HG03135 (cell line): ENCODE data around the gene FCN3.

Experiments
- ATAC-seq: cut with Tn5 transposase; IDR thresholded peaks from one replicate; pipeline ENCODE4 v1.9.1; 2021; ENCODE audit warnings: mild to moderate bottlenecking, moderate library complexity; ENCODE audit not compliant: unreplicated experiment

Gene FCN3

GRCh38 chr1:27360159-27361043 lies 14.2 kb downstream of the FCN3 start:
- no peak for ATAC-seq

DNA sequence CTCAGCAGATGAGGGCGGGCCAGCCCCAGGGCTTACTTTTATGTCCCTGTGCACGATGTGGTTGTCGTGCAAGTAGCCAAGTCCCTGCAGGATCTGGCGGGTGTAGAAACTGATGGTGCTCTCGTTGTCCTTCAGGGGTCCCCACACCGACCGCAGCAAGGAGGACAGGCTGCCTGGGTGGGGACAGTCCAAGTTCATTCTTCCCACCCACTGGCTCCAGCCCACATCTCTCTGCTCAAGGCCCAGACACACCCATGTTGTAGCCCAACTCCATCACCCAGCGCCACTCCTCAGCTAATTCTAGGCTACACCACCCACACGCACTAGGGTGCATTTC lies 14.8 kb downstream of the FCN3 start:
- ATAC-seq = no peak

GRCh38 chr1:27358928-27359313 lies 15.7 kb downstream of the FCN3 start:
- ATAC-seq = no peak

- ATAC-seq = no peak
Measured at GRCh38 chr1:27358038-27358927, 16.3 kb downstream of the FCN3 start.

DNA sequence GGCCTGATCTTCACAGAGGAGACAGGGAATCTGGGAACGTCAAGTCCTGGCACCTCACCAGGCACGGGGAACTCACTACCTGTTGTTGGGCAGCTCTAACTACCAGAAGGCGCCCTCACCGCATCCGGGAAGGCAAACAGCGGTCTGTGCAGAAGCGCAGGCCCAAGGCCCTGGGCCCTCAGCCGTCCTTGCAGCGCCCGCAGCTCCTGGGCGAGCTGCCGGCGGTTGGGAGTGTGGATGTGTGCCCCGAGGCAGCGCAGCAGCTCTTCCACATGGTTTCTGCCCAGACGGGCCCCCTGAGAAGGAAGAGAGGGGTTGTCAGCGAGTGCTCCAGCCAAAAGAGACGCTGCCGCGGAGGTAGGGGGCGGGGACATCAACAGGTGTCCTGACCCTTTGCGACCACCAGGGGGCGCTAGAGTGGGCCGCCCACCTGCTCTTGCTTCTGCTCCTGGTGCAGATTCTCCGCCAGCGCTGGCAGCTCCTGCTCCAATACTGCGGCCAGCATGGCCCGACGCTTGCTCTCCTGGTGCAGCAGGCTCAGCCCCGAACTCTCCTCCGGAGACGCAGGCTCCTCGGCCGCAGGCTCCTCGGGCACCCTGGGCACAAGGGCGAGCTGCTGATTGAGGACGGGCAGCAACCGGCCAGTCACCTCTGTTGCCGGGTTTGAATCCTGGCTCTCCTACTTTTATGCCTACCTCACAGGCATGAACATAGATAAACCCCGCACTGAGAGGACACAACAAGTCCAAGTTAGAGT lies 17.2 kb downstream of the FCN3 start:
- peak; percentile 53 for ATAC-seq

DNA sequence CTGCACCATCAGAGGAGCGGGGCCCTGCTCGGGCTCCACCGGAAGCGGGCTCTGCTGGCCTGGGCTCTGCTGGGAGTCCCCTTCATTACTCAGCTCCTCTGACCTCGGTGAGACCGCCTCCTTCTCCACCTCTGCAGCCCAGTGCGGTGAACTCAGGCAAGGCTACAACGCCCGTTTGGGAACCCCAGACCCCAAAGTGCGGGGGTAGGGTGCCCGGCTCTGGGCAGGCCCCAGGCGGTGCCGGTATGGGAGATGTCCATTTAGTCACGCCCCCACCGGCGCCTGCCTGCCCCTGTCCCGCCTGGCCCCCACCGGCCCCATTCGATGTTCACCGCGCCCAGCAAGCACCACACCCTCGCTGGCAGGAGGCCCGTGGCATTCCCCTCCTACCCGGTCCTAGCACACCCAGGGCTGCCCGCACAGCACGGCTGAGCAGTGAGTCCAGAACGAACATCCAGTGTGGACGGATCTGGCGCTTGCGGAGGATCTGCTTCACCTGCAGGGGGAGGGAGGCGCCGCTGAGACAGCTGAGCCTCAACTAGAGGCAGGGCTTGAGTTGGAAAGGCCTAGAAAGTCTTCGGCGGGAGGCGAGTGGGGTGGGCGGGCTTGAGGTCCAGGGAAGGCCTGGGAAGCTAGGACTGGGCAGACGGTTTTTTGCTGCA lies 17.9 kb downstream of the FCN3 start:
- ATAC-seq = no peak

- ATAC-seq = no peak
Measured at GRCh38 chr1:27356277-27356618, 18.4 kb downstream of the FCN3 start.

DNA sequence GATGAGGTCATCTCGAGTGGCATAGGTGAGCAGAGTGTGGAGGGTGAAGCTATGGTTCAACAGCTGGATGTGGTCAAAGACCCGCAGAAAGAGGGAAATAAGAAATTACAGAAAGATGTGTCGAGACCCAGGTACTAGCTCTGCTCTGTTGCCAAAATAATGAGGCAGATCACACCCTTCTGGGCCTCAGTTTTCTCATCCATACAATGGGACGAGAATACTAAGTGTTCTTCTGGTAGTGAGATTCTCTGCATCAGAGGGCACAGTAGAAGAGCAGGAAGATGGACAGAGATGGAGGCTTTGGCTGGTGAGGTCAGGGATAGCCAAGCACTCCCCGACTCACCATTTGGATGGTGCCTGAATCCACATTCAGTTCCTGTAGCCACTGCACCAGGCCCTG lies 18.9 kb downstream of the FCN3 start:
- ATAC-seq = no peak

DNA sequence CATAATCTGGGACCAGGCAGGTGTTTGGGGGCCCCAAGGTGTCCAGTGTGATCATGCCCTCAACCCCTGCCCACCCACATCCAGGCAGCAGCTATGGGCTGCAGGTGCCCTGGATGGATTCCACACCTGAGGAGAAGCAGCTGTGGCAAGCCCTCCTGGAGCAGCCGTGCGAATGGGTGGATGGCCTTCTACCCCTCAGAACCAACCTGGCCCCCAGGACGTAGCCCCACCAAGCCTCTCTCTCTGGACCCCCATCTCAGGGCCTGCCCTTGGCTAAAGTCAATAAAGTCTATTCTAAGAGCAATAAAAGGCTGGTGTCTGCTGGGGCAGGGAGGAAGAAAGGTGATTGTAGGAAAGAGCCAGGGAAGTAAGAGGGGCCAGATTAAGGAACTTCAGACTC lies 21.0 kb downstream of the FCN3 start:
- no peak for ATAC-seq

GRCh38 chr1:27353166-27353565 lies 21.5 kb downstream of the FCN3 start:
- ATAC-seq = no peak

DNA sequence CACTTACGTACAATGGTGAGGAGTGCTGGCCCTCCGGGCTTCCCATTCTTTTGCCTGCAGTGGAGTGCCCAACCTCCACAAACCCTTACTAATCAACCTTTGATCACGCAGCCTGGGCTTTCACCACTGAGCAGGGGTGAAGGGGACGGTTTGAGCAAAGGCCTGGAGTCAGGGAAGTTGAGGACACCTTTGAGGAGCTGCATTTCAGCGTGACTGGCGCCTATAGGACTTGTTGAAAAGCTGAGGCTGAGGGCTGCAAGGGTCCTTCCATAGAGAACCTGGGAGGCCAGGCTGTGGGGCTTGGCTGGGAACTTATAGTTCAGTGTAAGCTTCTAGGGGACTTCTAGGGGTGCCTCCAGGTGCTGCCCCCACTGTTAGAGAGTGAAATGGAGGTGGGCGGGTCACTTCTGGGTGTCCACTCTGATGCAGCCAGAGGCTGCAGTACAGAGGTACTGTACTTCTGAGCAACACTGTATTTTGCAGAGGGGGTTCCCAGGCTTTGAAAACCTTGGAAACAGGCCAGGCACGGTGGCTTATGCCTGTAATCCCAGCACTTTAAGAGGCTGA lies 23.0 kb downstream of the FCN3 start:
- ATAC-seq = no peak

GRCh38 chr1:27350663-27351540 lies 23.7 kb downstream of the FCN3 start:
- no peak for ATAC-seq

GRCh38 chr1:27349784-27350662 lies 24.6 kb downstream of the FCN3 start:
- no peak for ATAC-seq

- ATAC-seq = no peak
Measured at GRCh38 chr1:27348861-27349783, 25.5 kb downstream of the FCN3 start.

GRCh38 chr1:27346991-27347624 lies 27.5 kb downstream of the FCN3 start:
- no peak for ATAC-seq

- no peak for ATAC-seq
Measured at GRCh38 chr1:27346357-27346756, 28.3 kb downstream of the FCN3 start.

DNA sequence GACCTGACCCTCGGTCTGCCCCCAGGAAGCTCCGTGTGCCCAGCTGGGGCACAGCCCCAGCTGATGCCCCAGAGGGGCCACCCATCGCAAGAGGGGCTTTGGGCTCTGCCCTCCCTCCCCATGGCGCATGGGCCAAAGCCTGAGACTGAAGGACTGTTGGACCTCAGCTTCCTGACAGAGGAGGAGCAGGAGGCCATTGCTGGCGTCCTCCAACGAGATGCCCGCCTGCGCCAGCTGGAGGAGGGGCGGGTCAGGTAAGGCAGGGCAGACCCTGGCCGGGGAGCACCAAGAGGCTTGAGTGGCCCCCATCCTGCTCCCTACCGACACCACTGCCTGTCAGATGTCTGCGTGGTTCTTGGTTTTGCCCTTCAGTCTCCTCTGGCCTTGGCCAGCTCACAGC lies 29.4 kb downstream of the FCN3 start:
- no peak for ATAC-seq
